Left renal cortex interstitium (tissue), 4 donors: Measurements from ENCODE around the gene HDAC2. TPM values are rescaled to one million over a fixed set of nuclear protein-coding genes. Genes with fewer than 3 reads are reported as not detected.
"Not testable (repeated sequence)": the region's sequence is repeated elsewhere in the genome, so short reads cannot be mapped to it uniquely, and the experiment has no call there.

Experiments used
- DNase-seq, 4 donors: peaks; one replicate each; pipeline ENCODE4 v3.0.0-alpha.2; 2013; ENCODE audit warnings: low read depth in 4 of 4, low spot score in 2 of 4, missing footprints in 1 of 4
- polyA plus RNA-seq, 4 donors: library from polyadenylated mRNA; unstranded; fragments of 120-200 nt; gene quantifications; one replicate each; pipeline ENCODE4 v1.2.1, GENCODE V29; 2013; ENCODE audit not compliant: insufficient read length in 4 of 4

The HDAC2 gene
- polyA plus RNA-seq, 4 donors, result 230 to 268 (median 255) TPM

- no peak for DNase-seq
Observed at GRCh38 chr6:113978084-113978675, 7.2 kb upstream of the HDAC2 start.

DNA sequence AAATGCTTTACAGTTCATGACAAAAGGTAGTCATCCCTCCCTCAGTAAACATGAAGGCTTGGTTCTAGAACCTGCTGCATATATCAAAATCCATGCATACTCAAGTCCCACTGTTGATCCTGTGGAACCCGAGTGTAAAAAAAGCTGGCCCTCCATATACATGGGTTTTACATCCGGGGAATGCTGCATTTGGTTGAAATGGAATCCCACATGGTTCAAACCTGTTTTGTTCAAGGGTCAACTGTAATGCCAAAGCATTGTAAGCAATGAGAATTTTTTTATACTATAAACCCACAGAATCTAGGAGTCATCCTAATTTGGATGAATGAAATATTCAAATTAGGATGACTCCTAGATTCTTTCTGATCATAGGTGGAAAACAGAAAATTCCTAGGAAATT, 5.9 kb upstream of the HDAC2 start:
- DNase-seq, result no peak

DNA sequence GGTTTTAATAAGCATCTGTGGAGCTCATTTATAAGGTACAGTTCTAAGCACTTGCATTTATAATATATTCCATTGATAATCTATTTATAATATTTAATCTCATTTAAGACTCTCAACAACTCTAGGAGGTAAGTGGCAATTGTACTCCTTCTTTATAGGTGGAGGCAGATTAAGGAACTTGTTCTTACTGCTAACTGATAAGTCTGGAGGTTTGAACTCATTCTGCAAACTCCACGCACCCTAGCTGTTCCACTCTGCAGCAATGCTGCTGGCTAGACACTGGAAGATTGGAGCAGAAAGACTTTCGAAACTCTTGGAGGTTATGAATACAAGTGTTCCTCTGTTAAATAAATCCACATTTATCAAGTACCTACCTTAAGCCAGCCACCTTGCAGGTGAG, 793 bp upstream of the HDAC2 start:
- DNase-seq, result no peak

- DNase-seq, result peak; percentile 54 to 72 (median 55)
Observed at GRCh38 chr6:113969888-113970804, 802 bp downstream of the HDAC2 start.

GRCh38 chr6:113968472-113968871, 2.5 kb downstream of the HDAC2 start:
- no peak for DNase-seq

DNA sequence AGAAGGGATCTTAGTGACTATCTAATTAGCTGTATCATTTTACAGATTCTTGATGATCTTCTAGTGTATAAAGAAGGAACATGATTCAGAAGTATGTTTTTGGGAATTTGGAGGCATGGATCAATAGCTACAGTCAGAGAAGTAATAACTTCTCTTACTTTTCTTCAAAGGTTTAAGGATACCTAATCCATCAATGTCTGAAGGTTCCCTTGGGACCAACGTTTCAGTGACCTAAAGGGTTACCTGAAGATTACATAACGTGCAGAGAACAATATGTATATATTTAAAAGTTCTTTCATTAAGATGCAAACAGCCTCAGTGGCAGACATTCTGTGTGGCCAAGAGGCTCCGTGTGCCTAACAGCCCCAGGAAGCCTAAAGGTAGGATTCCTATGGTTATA, 3.2 kb downstream of the HDAC2 start:
- DNase-seq, result no peak

DNA sequence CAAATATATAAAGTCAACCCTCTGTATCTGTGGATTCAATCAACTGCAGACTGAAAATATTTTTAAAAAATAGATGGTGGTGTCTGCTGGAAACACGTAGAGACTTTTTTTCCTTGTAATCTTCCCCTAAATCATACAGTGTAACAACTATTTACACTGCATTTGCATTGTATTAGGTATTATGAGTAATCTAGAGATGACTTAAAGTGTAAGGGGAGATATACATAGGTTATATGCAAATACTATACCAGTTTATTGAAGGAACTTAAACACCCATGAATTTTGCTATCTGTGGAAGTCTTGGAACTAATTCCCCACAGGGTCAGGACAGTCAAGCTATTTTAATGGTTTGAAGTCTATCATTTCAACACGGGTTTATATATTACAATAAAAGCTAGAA, 10.2 kb downstream of the HDAC2 start:
- DNase-seq, result no peak

DNA sequence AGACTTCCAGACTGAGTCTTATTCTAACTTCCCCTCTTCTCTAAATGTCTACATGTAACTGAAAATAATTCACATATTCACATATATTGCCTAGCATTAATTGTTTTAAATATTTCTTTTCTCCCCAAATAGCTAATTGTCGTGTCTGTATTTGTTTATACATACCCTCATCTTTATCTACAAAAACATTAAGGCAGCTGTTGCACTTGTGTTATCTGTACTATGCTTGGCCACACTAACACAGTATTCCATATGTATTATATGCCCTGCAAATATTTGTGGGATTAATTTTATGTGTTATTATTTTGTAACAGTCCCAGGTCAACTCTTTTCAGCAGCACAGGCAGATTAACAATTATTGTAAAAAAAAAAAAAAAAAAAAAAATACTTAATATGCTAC, 11.7 kb downstream of the HDAC2 start:
- DNase-seq, result no peak

DNA sequence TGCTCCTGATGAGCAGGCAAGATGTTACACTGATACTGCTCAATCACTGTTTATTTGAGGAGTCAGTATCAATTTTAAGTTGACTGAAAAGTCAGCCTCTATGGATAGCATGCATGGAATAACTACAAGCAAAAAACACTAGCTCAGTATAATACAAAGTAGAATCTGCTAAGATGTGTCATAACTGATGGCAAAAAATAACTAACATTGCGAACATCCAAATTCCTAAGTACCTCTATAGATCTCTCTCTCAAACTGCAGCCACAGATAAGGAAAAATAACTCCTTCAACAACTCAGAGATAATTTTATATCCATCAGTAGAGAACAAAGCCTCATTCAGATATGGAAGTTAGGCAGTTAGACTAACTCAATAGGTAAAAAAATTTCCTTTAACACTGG, 16.3 kb downstream of the HDAC2 start:
- no peak for DNase-seq

- DNase-seq, result no peak
Observed at GRCh38 chr6:113953346-113953745, 17.6 kb downstream of the HDAC2 start.

- no peak for DNase-seq
Observed at GRCh38 chr6:113949499-113949898, 21.4 kb downstream of the HDAC2 start.

DNA sequence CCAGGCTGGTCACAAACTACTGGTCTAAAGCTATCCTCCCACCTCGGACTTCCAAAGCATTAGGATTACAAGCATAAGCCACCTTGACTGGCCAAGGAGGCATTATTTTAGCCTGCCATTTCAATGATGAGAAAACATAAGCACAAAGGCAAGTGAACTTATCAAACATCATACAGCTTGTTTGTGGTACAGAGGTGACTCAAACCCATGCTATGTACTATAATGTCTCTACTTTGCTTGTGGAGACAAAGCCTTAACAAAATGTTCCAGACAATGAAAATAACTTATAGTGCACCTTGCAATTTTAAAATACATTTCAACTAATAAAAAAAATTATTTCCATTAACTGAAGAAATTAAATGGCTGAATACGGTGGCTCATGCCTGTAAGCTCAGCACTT, 26.2 kb downstream of the HDAC2 start:
- DNase-seq, result no peak

DNA sequence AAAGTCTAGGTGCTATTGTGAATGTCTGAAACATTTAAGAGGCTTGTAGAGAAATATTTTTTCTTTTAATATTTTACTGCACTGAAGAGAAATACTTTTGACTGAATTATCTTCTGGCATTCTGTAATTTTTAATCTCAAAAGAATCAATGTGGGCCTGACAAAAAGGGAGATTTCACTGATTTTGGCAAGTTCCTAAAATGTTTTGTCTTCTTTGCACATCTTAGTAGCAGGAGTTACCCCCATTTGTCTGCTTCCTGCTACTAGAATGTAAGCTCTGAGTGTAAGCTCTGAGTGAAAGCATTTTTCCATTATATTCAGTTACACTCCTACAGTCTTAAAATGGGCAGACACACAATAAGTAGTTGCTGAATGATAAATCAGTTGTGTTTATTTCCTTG, 31.1 kb downstream of the HDAC2 start:
- no peak for DNase-seq

GRCh38 chr6:113936093-113936934, 34.6 kb downstream of the HDAC2 start:
- DNase-seq, result peak; percentile 41 to 66 (median 48)

- DNase-seq, result no peak
Observed at GRCh38 chr6:113934101-113934500, 36.8 kb downstream of the HDAC2 start.

GRCh38 chr6:113931907-113932306, 39.0 kb downstream of the HDAC2 start:
- not testable (repeated sequence) for DNase-seq

DNA sequence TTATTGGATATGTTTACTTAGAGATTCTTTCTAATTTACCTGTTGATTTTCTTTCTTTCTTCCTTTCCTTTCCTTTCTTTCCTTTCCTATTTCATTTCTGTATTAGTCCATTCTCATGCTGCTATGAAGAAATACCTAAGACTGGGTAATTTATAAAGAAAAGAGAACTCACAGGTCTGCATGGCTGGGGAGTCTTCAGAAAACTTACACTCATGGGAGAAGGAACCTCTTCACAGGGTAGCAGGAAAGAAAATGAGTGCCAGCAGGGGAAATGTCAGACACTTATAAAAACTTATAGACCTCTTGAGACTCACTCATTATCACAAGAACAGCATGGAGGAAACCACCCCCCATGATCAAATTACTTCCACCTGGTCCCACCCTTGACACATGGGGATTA, 40.8 kb downstream of the HDAC2 start:
- no peak for DNase-seq

DNA sequence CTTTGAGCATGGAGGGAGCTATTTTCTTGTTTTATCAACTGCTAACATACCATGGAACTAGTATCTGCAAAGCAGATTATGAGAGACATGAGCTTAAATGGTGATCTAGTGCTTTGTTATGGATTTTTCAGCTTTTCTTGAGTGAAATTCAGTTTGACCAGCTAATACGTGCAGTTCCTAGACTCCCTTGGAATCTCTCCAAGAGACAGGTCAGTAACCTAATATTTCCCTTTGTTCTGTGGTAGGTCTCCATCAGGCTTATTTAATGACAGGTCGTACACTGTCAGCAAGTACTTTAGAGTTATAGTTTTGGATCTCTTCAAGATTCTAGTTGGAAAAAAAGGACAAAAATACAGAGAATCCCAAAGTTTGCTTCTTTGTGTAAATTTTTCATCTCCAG, 43.9 kb downstream of the HDAC2 start:
- no peak for DNase-seq

GRCh38 chr6:113925378-113925777, 45.6 kb downstream of the HDAC2 start:
- no peak for DNase-seq

- no peak for DNase-seq
Observed at GRCh38 chr6:113924312-113924723, 46.6 kb downstream of the HDAC2 start.

DNA sequence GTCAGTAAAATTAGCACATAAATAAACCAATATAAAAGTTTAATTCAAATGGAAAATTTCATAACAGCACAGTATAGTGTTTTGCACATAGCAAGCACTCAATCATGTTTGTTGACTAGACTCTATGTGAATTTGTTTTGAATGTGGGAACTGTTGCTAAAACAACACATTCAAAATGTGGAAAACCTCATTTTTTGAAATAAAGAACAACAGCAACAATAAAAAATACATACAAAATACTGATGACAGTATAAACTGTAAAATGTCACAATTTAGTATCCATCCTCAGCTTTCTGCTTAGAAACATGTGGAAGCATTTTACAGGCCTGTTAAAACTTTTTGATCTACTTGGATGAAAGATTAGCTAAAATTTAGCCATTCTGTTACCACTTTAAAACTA, 47.4 kb downstream of the HDAC2 start:
- no peak for DNase-seq
